ENCODE data around the gene SDHC.

SDHC gene

GRCh38 chr1:161314201-161314981 lies at the start of gene SDHC:
SDHC (plus strand) TSS chr1:161314381; CDS start chr1:161314406, 25 bp downstream.
- DNase-seq (ENCODE audit: low spot score) = peak; percentile 94

- no peak for DNase-seq (ENCODE audit: low spot score)
These were observed 48.9 kb upstream of the SDHC start for GRCh38 chr1:161265305-161265704.

- no peak for DNase-seq (ENCODE audit: low spot score)
These were observed 48.0 kb upstream of the SDHC start for GRCh38 chr1:161266202-161266601.

- DNase-seq (ENCODE audit: low spot score) = no peak
These were observed 47.3 kb upstream of the SDHC start for GRCh38 chr1:161266836-161267235.

GRCh38 chr1:161267321-161267720 lies 46.9 kb upstream of the SDHC start:
- DNase-seq (ENCODE audit: low spot score) = no peak

- peak; percentile 28 for DNase-seq (ENCODE audit: low spot score)
These were observed 40.8 kb upstream of the SDHC start for GRCh38 chr1:161273402-161273801.

- DNase-seq (ENCODE audit: low spot score) = no peak
These were observed 39.3 kb upstream of the SDHC start for GRCh38 chr1:161274874-161275273.

- DNase-seq (ENCODE audit: low spot score) = no peak
These were observed 31.2 kb upstream of the SDHC start for GRCh38 chr1:161282991-161283390.

GRCh38 chr1:161285113-161285512 lies 29.1 kb upstream of the SDHC start:
- no peak for DNase-seq (ENCODE audit: low spot score)

GRCh38 chr1:161285521-161285920 lies 28.7 kb upstream of the SDHC start:
- no peak for DNase-seq (ENCODE audit: low spot score)

- DNase-seq (ENCODE audit: low spot score) = no peak
These were observed 26.6 kb upstream of the SDHC start for GRCh38 chr1:161287482-161288054.

GRCh38 chr1:161290779-161291178 lies 23.4 kb upstream of the SDHC start:
- DNase-seq (ENCODE audit: low spot score) = no peak

GRCh38 chr1:161297415-161297814 lies 16.8 kb upstream of the SDHC start:
- DNase-seq (ENCODE audit: low spot score) = no peak

GRCh38 chr1:161298116-161298515 lies 16.1 kb upstream of the SDHC start:
- no peak for DNase-seq (ENCODE audit: low spot score)

GRCh38 chr1:161299347-161299746 lies 14.8 kb upstream of the SDHC start:
- no peak for DNase-seq (ENCODE audit: low spot score)

GRCh38 chr1:161300478-161300877 lies 13.7 kb upstream of the SDHC start:
- DNase-seq (ENCODE audit: low spot score) = no peak

- no peak for DNase-seq (ENCODE audit: low spot score)
These were observed 9.0 kb upstream of the SDHC start for GRCh38 chr1:161304927-161305866.

GRCh38 chr1:161305867-161306519 lies 8.2 kb upstream of the SDHC start:
- DNase-seq (ENCODE audit: low spot score) = peak; percentile 40

GRCh38 chr1:161307230-161307768 lies 6.9 kb upstream of the SDHC start:
- peak; percentile 78 for DNase-seq (ENCODE audit: low spot score)

- DNase-seq (ENCODE audit: low spot score) = no peak
These were observed 6.1 kb upstream of the SDHC start for GRCh38 chr1:161307892-161308638.

- no peak for DNase-seq (ENCODE audit: low spot score)
These were observed 4.3 kb upstream of the SDHC start, which contains the start of gene MPZ for GRCh38 chr1:161309868-161310267. MPZ (minus strand) TSS chr1:161309968; CDS start chr1:161309905, 63 bp downstream.

All from hepatic stellate cell (primary cell).